ENCODE results near the gene RAB3IP.

Gene RAB3IP

GRCh38 chr12:69738351-69739286, at the start of gene RAB3IP:
Gene RAB3IP, plus strand, starts transcription at chr12:69738860. Its CDS starts 16,549 bp downstream, at chr12:69755409.
- peak; percentile 90 to 93 for DNase-seq

GRCh38 chr12:69689638-69690037, 49.0 kb upstream of the RAB3IP start:
- DNase-seq: no peak

GRCh38 chr12:69694123-69694522, 44.5 kb upstream of the RAB3IP start:
- no peak for DNase-seq

- DNase-seq: no peak
Measured at GRCh38 chr12:69698054-69698453, 40.6 kb upstream of the RAB3IP start.

- DNase-seq: no peak
Measured at GRCh38 chr12:69698769-69699540, 39.7 kb upstream of the RAB3IP start, which contains the start of gene BEST3. Gene BEST3, minus strand, starts transcription at chr12:69699303. Its CDS starts 1,505 bp downstream, at chr12:69697798.

GRCh38 chr12:69701826-69702225, 36.8 kb upstream of the RAB3IP start:
- no peak for DNase-seq

GRCh38 chr12:69703146-69703642, 35.5 kb upstream of the RAB3IP start:
- DNase-seq: no peak

GRCh38 chr12:69704357-69704756, 34.3 kb upstream of the RAB3IP start:
- no peak for DNase-seq

GRCh38 chr12:69708649-69709048, 30.0 kb upstream of the RAB3IP start:
- no peak for DNase-seq

- no peak for DNase-seq
Measured at GRCh38 chr12:69712826-69713225, 25.8 kb upstream of the RAB3IP start.

GRCh38 chr12:69714542-69714941, 24.1 kb upstream of the RAB3IP start:
- no peak for DNase-seq

GRCh38 chr12:69719336-69720316, 19.0 kb upstream of the RAB3IP start:
- DNase-seq: no peak

GRCh38 chr12:69720750-69721149, 17.9 kb upstream of the RAB3IP start:
- DNase-seq: no peak

GRCh38 chr12:69726922-69727321, 11.7 kb upstream of the RAB3IP start:
- no peak for DNase-seq

GRCh38 chr12:69732088-69732487, 6.6 kb upstream of the RAB3IP start:
- no peak for DNase-seq

- no peak for DNase-seq
Measured at GRCh38 chr12:69733638-69734037, 5.0 kb upstream of the RAB3IP start.

- peak; percentile 72 to 77 for DNase-seq
Measured at GRCh38 chr12:69739287-69740191, 879 bp downstream of the RAB3IP start.

GRCh38 chr12:69744109-69744508, 5.4 kb downstream of the RAB3IP start:
- no peak for DNase-seq

- DNase-seq: no peak
Measured at GRCh38 chr12:69751476-69751875, 12.8 kb downstream of the RAB3IP start.

- no peak for DNase-seq
Measured at GRCh38 chr12:69755302-69755701, 16.6 kb downstream of the RAB3IP start.

- no peak for DNase-seq
Measured at GRCh38 chr12:69756088-69756755, 17.6 kb downstream of the RAB3IP start.

Measured in CD4-positive, alpha-beta T cell treated with Interleukin-4 for 1 hour (primary cell).